GM18499 (cell line): Measurements from ENCODE around the gene NOTCH2.

Experiments
- ATAC-seq: cut with Tn5 transposase; IDR thresholded peaks from one replicate; pipeline ENCODE4 v1.9.1; 2021; ENCODE audit warnings: moderate number of reproducible peaks; ENCODE audit not compliant: insufficient read depth, unreplicated experiment

Gene NOTCH2

GRCh38 chr1:119914071-119914470 is 155.4 kb downstream of the NOTCH2 start:
- ATAC-seq = no peak

DNA sequence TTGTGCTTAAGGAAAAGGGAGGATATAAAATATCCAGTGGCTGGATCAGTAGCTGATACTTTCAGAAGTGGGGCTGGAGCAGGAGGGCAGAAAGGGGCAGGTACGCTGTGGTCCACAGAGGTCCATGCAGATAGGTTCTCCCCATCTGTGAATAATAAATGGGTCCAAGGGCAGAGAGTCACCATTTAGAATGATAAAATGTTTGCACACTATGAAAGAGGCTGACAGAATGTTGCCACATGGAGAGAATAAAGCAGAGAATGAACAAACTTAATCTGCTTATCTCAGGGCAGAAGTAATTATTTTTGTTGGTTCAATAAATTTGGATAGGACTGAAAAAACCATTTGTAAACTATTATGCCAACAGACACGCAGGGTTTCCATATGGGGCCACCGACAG is 156.5 kb downstream of the NOTCH2 start:
- ATAC-seq = no peak

DNA sequence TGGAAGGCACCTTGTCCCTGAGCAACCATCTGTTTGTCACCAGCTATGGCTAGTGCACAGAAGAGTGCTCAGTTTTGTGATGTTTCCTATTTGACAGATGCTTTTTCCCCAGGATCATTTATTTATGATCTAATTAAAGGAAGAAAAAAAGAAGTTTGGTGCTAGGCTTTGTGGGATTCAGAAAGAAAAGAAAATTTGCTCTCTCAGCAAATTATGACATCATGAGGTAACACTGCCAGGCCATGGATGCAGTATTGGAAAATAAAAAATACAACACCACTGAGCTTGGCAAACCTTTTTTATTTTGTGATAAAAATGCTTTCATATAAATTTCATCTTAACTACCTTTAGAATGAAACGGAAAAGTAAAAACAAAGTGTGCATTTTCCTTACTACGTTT is 157.7 kb downstream of the NOTCH2 start:
- no peak for ATAC-seq

- ATAC-seq = no peak
Observed at GRCh38 chr1:119910618-119911017, 158.8 kb downstream of the NOTCH2 start.

DNA sequence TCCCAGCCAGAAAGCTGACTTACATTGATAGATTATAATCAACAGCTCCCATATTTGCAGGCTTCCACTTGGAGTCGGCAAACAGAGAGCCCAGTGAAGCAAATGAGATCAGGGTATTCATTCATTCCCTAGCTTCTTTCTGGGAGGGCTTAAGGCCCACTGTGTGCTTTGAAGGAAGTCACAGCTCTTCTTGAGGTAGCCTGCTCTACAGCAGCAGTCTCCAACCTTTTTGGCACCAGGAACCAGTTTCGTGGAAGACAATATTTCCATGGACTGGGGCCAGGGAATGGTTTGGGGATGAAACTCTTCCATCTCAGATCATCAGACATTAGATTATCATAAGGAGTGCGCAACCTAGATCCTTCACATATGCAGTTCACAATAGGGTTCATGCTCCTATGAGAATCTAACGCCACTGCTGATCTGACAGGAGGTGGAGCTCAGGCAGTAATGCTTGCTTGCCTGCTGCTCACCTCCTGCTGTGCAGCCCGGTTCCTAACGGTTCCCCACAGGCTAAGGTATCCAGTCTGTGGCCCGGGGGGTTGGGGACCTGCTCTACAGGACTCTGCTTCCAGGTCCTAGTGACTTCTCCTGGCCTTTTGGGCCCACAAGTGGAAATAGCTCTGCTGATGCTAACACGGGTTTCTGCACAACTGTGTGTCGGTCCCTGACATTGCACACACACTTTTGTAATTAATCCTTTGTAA is 159.4 kb downstream of the NOTCH2 start:
- ATAC-seq = no peak

DNA sequence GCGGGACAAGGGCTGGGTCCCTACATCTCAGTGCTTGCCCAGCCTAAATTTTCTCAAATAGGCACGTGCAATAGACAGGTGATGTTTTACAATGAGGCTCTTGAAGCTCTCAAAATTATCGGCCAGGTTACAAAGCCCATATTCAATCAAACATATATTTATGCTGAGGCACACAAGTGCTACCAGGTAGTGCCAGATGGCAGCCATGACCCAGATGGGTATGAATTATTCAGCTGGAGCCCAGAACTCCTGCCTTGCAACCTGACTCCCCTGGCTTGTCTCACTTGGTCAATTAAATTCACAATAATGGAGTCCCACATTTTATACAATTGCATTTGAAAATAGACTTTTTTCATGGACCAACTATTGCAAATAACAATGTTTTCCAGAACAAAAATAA is 160.8 kb downstream of the NOTCH2 start:
- ATAC-seq = no peak

DNA sequence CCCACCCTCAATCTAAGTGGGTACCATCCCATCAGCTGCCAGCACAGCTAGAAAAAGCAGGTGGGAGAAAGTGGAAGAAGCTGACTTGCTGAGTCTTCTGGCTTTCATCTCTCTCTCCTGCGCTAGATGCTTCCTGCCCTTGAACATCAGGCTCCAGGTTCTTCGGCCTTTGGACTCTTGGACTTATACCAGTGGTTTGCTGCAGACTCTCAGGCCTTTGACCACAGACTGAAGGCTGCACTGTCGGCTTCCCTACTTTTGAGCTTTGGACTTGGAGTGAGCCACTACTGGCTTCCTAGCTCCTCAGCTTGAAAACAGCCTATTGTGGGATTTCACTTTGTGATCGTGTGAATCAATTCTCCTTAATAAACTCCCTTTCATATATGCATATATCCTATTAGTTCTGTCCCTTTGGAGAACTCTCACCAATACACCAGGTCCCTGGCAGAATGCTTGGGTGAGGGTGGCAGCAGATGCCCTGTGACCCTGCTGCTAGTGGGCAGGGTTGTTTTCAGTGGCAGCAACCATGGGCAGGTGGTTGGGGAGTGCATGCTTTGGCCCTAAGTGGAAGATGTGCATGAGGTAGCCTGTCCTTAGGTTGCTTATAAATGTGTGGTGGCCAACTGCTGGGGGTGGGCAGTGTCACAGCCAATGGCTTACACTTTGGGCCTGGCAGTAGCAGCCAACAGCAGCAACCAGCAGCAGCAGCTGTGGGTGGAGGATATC is 162.4 kb downstream of the NOTCH2 start:
- ATAC-seq = no peak

DNA sequence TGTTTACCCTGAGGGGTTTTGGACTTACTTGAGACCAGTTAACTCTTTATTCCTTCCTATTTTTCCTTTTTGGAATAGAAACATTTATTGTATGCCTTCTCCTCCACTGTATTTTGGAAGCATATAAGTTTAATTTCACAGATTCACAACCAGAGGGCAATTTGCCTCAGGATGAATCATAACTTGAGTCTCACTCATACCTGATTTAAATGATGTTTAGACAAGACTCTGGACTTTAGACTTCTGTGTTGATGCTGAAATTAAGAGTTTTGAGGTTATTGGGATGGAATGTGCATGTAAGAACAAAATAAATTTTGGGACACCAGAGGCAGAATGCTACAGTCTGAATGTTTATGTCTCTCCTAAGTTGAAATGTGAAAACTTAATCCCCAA is 166.0 kb downstream of the NOTCH2 start:
- no peak for ATAC-seq

GRCh38 chr1:119902775-119903442 is 166.6 kb downstream of the NOTCH2 start:
- no peak for ATAC-seq

GRCh38 chr1:119898981-119899720 is 170.3 kb downstream of the NOTCH2 start:
- no peak for ATAC-seq

DNA sequence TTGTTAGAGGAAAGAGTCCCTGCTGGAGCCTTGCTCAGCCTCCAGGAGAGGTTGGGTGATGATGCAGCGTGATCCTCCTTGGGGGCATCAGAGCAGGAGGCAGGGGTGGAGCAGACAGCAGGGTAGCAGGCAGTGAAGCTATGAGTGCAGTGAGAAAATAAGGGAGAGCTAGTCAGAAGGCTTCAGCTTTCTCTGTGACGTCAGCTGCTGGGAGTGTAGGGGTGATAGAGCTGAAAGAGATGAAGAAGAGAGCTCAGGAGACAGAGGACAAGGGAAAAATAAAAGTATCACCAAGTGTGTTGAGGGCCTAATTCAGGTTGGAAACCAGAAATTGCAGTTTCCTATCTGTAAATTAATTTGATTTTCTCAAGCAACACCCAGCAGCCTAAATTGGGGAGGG is 170.9 kb downstream of the NOTCH2 start:
- ATAC-seq = no peak

- no peak for ATAC-seq
Observed at GRCh38 chr1:119896303-119896702, 173.2 kb downstream of the NOTCH2 start, which contains the start of gene ADAM30. ADAM30 (minus strand) TSS chr1:119896515; CDS start chr1:119896336, 179 bp downstream.

DNA sequence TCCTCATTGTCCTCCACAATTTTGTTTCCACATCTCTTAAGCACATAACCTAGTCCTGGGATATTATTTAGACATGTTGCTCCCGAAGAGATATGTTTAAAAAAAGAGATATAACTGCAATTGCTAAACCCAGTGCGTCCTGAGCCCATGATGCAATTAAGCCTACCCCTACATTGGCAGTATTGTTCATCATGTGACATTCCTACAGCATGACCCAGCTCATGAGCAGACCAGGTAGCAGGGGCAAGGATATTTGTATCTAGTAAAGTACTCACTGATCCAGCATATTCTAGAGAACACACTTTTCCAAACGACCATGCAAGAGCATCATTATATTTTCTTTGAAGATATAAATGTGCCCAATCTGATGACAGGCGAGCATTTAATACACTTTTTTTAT is 174.4 kb downstream of the NOTCH2 start:
- ATAC-seq = no peak

GRCh38 chr1:119893827-119894700 is 175.4 kb downstream of the NOTCH2 start:
- ATAC-seq = no peak

GRCh38 chr1:119893238-119893791 is 176.1 kb downstream of the NOTCH2 start:
- no peak for ATAC-seq

- ATAC-seq = no peak
Observed at GRCh38 chr1:119891386-119891785, 178.1 kb downstream of the NOTCH2 start.

DNA sequence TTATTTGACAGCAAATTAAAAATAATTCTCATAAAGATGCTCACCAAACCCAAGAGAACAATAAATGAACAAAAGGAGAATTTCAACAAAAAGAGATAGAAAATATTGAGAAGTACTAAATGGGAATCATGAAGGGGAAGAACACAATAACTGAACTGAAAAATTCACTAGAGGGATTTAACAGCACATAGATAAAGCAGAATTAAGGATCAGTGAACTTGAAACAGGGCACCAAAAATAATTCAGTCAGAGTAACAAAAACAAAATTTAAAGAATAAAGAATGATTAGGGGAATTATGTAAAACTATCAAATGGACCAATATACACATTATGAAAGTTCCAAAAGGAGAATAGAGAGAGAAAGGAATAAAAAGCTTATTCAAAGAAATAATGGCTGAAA is 181.0 kb downstream of the NOTCH2 start:
- ATAC-seq = no peak

DNA sequence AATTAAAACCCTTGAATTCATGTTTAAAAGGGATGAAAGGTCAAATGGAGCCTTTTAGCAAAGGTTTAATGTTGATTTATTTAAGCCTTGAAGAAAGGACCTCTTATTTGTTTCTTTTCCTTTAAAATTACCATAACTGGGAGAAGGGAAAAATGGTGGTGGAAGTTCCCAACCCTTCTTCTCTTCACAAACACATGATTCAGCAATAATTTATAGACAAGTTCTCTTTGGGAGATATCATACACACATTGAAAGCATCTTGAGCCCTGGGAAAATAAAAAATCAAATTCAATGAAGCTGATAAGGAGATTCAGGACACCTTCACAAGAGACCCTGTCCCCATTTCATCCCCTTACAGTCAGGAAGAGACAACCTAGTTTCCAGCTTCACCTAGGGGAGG is 182.0 kb downstream of the NOTCH2 start:
- no peak for ATAC-seq
